WTC11 (cell line): Measurements from ENCODE around the gene SGMS1. TPM values are rescaled to one million over a fixed set of nuclear protein-coding genes. Genes with fewer than 3 reads are reported as not detected.

Source experiments
- ATAC-seq: fragments of 200-7000 bp; cut with Tn5 transposase; 2 replicates; pipeline ENCODE4 v1.10.0; 2021; ENCODE audit warnings: mild to moderate bottlenecking, moderate library complexity
- CTCF ChIA-PET: fragments of 300-600 bp; sonication (Branson Sonifier 250); formaldehyde crosslinking; loops from one replicate; lab custom pipeline; 2021; ENCODE audit warnings: antibody characterized with exemption; lab: Charles Lee
- POLR2A ChIA-PET: fragments of 350-600 bp; sonication (Branson Sonifier 250); formaldehyde crosslinking; loops from one replicate; lab custom pipeline; 2021; ENCODE audit warnings: antibody characterized with exemption; lab: Charles Lee
- DNase-seq: peaks from one replicate; pipeline ENCODE4 v3.0.0; 2021; ENCODE audit warnings: low spot score
- H3K27ac Mint-ChIP-seq: 2 replicates; pipeline ENCODE4 v1.8.0; 2021; ENCODE audit warnings: mixed read lengths
- H3K27me3 Mint-ChIP-seq: 2 replicates; pipeline ENCODE4 v1.8.0; 2021; ENCODE audit warnings: low read depth, mild to moderate bottlenecking, moderate library complexity, mixed read lengths
- H3K36me3 Mint-ChIP-seq: 2 replicates; pipeline ENCODE4 v1.8.0; 2021; ENCODE audit warnings: mixed read lengths
- H3K4me1 Mint-ChIP-seq: 2 replicates; pipeline ENCODE4 v1.8.0; 2022; ENCODE audit warnings: mixed read lengths
- H3K4me3 Mint-ChIP-seq: 2 replicates; pipeline ENCODE4 v1.8.0; 2021; ENCODE audit warnings: mild to moderate bottlenecking, moderate library complexity, mixed read lengths
- H3K9me3 Mint-ChIP-seq: 2 replicates; pipeline ENCODE4 v1.8.0; 2021; ENCODE audit warnings: mixed read lengths
- CDX4 ChIP-seq: fragments of 250-450 bp; sonication (Bioruptor Pico); IDR thresholded peaks from 2 replicates; pipeline ENCODE4 v1.9.0; 2021; ENCODE audit warnings: moderate library complexity, mild to moderate bottlenecking, inconsistent platforms, borderline replicate concordance
- CREM ChIP-seq: sonication (generic); formaldehyde crosslinking; IDR thresholded peaks from 2 replicates; pipeline ENCODE4 v1.8.1; 2022; ENCODE audit warnings: mild to moderate bottlenecking, missing genetic modification reagents, moderate library complexity
- E2F4 ChIP-seq: sonication (generic); formaldehyde crosslinking; IDR thresholded peaks from 2 replicates; pipeline ENCODE4 v1.8.1; 2022; ENCODE audit warnings: low read depth, mild to moderate bottlenecking, moderate library complexity, missing genetic modification reagents, borderline replicate concordance
- ELF4 ChIP-seq: sonication (generic); formaldehyde crosslinking; IDR thresholded peaks from 2 replicates; pipeline ENCODE4 v1.8.1; 2022; ENCODE audit warnings: low read depth, mild to moderate bottlenecking, moderate library complexity, missing genetic modification reagents
- EMX1 ChIP-seq: fragments of 250-450 bp; sonication (Bioruptor Pico); IDR thresholded peaks from 2 replicates; pipeline ENCODE4 v1.8.0; 2021; ENCODE audit warnings: mild to moderate bottlenecking
- FOXP1 ChIP-seq: sonication (generic); formaldehyde crosslinking; IDR thresholded peaks from 2 replicates; pipeline ENCODE4 v1.8.0; 2022; ENCODE audit warnings: missing genetic modification reagents, mild to moderate bottlenecking, moderate library complexity, borderline replicate concordance
- IRF1 ChIP-seq: sonication (generic); formaldehyde crosslinking; IDR thresholded peaks from 2 replicates; pipeline ENCODE4 v1.8.0; 2023; ENCODE audit warnings: missing genetic modification reagents
- IRF2 ChIP-seq: sonication (generic); formaldehyde crosslinking; IDR thresholded peaks from 2 replicates; pipeline ENCODE4 v1.8.0; 2022; ENCODE audit warnings: low read depth, missing genetic modification reagents, borderline replicate concordance
- NFATC4 ChIP-seq: fragments of 250-450 bp; sonication (Bioruptor Pico); IDR thresholded peaks from 2 replicates; pipeline ENCODE4 v1.9.0; 2021; ENCODE audit warnings: mild to moderate bottlenecking
- NR1H2 ChIP-seq: sonication (generic); formaldehyde crosslinking; IDR thresholded peaks from 2 replicates; pipeline ENCODE4 v1.9.0; 2021; ENCODE audit warnings: mild to moderate bottlenecking, moderate library complexity, missing genetic modification reagents
- NR2C2 ChIP-seq: sonication (generic); formaldehyde crosslinking; IDR thresholded peaks from 2 replicates; pipeline ENCODE4 v1.8.0; 2022; ENCODE audit warnings: mild to moderate bottlenecking, missing genetic modification reagents
- OVOL2 ChIP-seq: fragments of 250-450 bp; sonication (Bioruptor Pico); IDR thresholded peaks from 2 replicates; pipeline ENCODE4 v1.9.0; 2021; ENCODE audit warnings: mild to moderate bottlenecking, borderline replicate concordance
- PREB ChIP-seq: sonication (generic); formaldehyde crosslinking; IDR thresholded peaks from 2 replicates; pipeline ENCODE4 v1.8.1; 2022; ENCODE audit warnings: mild to moderate bottlenecking, missing genetic modification reagents, moderate library complexity, borderline replicate concordance
- SMAD4 ChIP-seq: sonication (generic); formaldehyde crosslinking; IDR thresholded peaks from 2 replicates; pipeline ENCODE4 v1.8.0; 2022; ENCODE audit warnings: mild to moderate bottlenecking, missing genetic modification reagents
- SP1 ChIP-seq: sonication (generic); formaldehyde crosslinking; conservative IDR thresholded peaks from 2 replicates; pipeline ENCODE4 v1.8.1; 2022; ENCODE audit warnings: missing genetic modification reagents
- USF2 ChIP-seq: sonication (generic); formaldehyde crosslinking; IDR thresholded peaks from 2 replicates; pipeline ENCODE4 v1.8.1; 2023; ENCODE audit warnings: mild to moderate bottlenecking, missing genetic modification reagents, moderate library complexity
- ZMAT4 ChIP-seq: fragments of 250-450 bp; sonication (Bioruptor Pico); IDR thresholded peaks from 2 replicates; pipeline ENCODE4 v1.9.0; 2021; ENCODE audit warnings: mild to moderate bottlenecking
- ZNF121 ChIP-seq: sonication (generic); formaldehyde crosslinking; IDR thresholded peaks from 2 replicates; pipeline ENCODE4 v1.8.0; 2023; ENCODE audit warnings: missing genetic modification reagents
- ZNF317 ChIP-seq: sonication (generic); formaldehyde crosslinking; IDR thresholded peaks from 2 replicates; pipeline ENCODE4 v1.8.1; 2023; ENCODE audit warnings: low read depth, mild to moderate bottlenecking, moderate library complexity, missing genetic modification reagents, borderline replicate concordance
- ZNF416 ChIP-seq: fragments of 250-450 bp; sonication (Bioruptor Pico); IDR thresholded peaks from 2 replicates; pipeline ENCODE4 v1.9.0; 2021; ENCODE audit warnings: mild to moderate bottlenecking, inconsistent platforms
- ZNF423 ChIP-seq: fragments of 250-450 bp; sonication (Bioruptor Pico); IDR thresholded peaks from 2 replicates; pipeline ENCODE4 v2.1.2; 2022; ENCODE audit warnings: mild to moderate bottlenecking, moderate library complexity
- total RNA-seq: library from RNA; stranded (reverse); gene quantifications from 3 replicates; pipeline ENCODE4 v1.2.3, GENCODE V29; 2021

SGMS1 gene
- total RNA-seq, 1 experiment from 2014 or later: 13.2 TPM

GRCh38 chr10:50346942-50347341 is 276.8 kb downstream of the SGMS1 start (continued):
- TF ChIP-seq ZNF317 (CRISPR knock-in tag): no peak
- no peak for TF ChIP-seq OVOL2
- no peak for TF ChIP-seq NR2C2 (CRISPR knock-in tag)
- TF ChIP-seq CREM: no peak
- TF ChIP-seq SMAD4 (CRISPR knock-in tag): no peak
- no peak for TF ChIP-seq ZNF416 (CRISPR knock-in tag)
- no peak for TF ChIP-seq PREB (CRISPR knock-in tag)

GRCh38 chr10:50345545-50345944 is 278.2 kb downstream of the SGMS1 start:
- Mint-ChIP-seq H3K36me3 (peaks cover 8% of the 10 kb centered on the region), H3K4me1 (no peaks in the 10 kb centered on the region), H3K27ac (no peak overlapping the region), H3K27me3 (no peaks in the 10 kb centered on the region), H3K4me3 (no peak overlapping the region), H3K9me3 (peaks cover 22% of the 10 kb centered on the region)
- DNase-seq (no peak), ATAC-seq (no peak)
- TF ChIP-seq IRF2 (CRISPR knock-in tag) (no peak), ELF4 (no peak), IRF1 (CRISPR knock-in tag) (no peak), FOXP1 (CRISPR knock-in tag) (no peak), NR2C2 (CRISPR knock-in tag) (no peak), USF2 (CRISPR knock-in tag) (no peak), NFATC4 (CRISPR knock-in tag) (no peak), NR1H2 (no peak), ZNF423 (CRISPR knock-in tag) (no peak), CREM (no peak), CDX4 (CRISPR knock-in tag) (no peak), ZNF121 (CRISPR knock-in tag) (no peak), E2F4 (CRISPR knock-in tag) (no peak), ZMAT4 (CRISPR knock-in tag) (no peak), SP1 (CRISPR knock-in tag) (no peak), EMX1 (CRISPR knock-in tag) (no peak)
- ChIA-PET POLR2A (no interaction called here), CTCF (no interaction called here)
